Ishikawa (cell line): ENCODE data around the gene TOX2.

ENCODE experiments used
- TAF1 ChIP-seq: IDR thresholded peaks from 2 replicates; pipeline ENCODE4 v1.6.1; 2012; ENCODE audit warnings: low read depth, mild to moderate bottlenecking
- TF ChIP-seq, protein P1 (sequence below): IDR thresholded peaks from 2 replicates; pipeline ENCODE4 v1.6.1; 2012; ENCODE audit warnings: low read depth, mild to moderate bottlenecking

DNA sequence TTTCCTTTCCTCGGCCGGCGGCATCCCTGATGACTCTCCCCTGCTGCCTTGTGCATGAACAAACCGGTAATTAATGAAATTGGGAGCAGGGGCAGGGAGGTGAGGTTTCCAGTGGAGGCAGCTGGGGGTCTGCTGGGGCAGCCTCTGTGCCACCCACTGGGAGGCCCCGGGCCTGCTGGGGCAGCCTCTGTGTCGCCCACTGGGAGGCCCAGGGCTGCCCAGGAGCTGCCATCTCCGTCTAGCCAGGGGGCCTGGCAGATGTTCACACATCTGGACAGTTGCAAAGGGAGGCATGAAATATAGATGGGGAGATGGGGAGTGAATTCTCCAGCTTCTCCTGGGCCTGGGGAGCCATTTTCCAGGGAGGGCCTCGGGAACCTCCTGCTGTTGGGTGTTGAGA is 33.8 kb downstream of the TOX2 start:
- TF ChIP-seq, protein P1, sequence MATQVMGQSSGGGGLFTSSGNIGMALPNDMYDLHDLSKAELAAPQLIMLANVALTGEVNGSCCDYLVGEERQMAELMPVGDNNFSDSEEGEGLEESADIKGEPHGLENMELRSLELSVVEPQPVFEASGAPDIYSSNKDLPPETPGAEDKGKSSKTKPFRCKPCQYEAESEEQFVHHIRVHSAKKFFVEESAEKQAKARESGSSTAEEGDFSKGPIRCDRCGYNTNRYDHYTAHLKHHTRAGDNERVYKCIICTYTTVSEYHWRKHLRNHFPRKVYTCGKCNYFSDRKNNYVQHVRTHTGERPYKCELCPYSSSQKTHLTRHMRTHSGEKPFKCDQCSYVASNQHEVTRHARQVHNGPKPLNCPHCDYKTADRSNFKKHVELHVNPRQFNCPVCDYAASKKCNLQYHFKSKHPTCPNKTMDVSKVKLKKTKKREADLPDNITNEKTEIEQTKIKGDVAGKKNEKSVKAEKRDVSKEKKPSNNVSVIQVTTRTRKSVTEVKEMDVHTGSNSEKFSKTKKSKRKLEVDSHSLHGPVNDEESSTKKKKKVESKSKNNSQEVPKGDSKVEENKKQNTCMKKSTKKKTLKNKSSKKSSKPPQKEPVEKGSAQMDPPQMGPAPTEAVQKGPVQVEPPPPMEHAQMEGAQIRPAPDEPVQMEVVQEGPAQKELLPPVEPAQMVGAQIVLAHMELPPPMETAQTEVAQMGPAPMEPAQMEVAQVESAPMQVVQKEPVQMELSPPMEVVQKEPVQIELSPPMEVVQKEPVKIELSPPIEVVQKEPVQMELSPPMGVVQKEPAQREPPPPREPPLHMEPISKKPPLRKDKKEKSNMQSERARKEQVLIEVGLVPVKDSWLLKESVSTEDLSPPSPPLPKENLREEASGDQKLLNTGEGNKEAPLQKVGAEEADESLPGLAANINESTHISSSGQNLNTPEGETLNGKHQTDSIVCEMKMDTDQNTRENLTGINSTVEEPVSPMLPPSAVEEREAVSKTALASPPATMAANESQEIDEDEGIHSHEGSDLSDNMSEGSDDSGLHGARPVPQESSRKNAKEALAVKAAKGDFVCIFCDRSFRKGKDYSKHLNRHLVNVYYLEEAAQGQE = no peak
- TF ChIP-seq TAF1 = no peak
